ENCODE measurements around the gene AOC1.
"Not testable (repeated sequence)": the region's sequence is repeated elsewhere in the genome, so short reads cannot be mapped to it uniquely, and the experiment has no call there.

Gene AOC1

GRCh38 chr7:150898475-150899011 is 46.2 kb downstream of the AOC1 start:
- DNase-seq = peak; percentile 72

GRCh38 chr7:150900675-150901074 is 48.4 kb downstream of the AOC1 start:
- no peak for DNase-seq

- DNase-seq = no peak
Measured at GRCh38 chr7:150901160-150902035, 49.1 kb downstream of the AOC1 start.

- DNase-seq = no peak
Measured at GRCh38 chr7:150902078-150903033, 50.0 kb downstream of the AOC1 start.

- DNase-seq = no peak
Measured at GRCh38 chr7:150903606-150904005, 51.3 kb downstream of the AOC1 start.

- DNase-seq = no peak
Measured at GRCh38 chr7:150904011-150904909, 51.9 kb downstream of the AOC1 start.

- DNase-seq = no peak
Measured at GRCh38 chr7:150908173-150908572, 55.9 kb downstream of the AOC1 start.

- no peak for DNase-seq
Measured at GRCh38 chr7:150909200-150909995, 57.1 kb downstream of the AOC1 start.

GRCh38 chr7:150910305-150910995 is 58.1 kb downstream of the AOC1 start:
- DNase-seq = not testable (repeated sequence)

GRCh38 chr7:150910996-150911422 is 58.7 kb downstream of the AOC1 start:
- no peak for DNase-seq
